ENCODE measurements around the gene MCFD2.

The MCFD2 gene

GRCh38 chr2:46854260-46854659, 61.3 kb downstream of the MCFD2 start:
- peak overlapping the region; percentile 96 for H3K27ac ChIP-seq
- DNase-seq (ENCODE audit: low read depth, low spot score) = no peak

DNA sequence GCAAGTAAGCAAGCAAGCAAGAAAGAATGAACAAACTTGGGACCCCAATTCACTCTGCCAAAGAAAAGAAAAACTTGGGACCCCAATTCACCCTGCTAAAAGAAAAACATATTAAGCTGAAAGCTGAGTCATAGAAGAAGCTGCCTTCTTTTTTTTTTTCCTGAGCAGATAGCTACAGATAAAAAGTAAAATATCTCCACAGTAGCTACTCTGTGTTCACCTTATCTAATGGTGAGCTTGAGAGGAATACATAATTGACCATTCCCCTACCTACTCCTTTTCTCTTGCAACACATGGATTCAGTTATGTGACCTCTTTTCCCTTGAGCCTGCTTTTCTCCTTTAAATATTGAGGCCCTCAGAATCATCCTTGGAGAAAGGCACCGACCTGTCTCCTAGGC, 63.0 kb downstream of the MCFD2 start:
- H3K27ac ChIP-seq = no peak overlapping the region
- DNase-seq (ENCODE audit: low read depth, low spot score) = no peak

- no peak for DNase-seq (ENCODE audit: low read depth, low spot score)
- H3K27ac ChIP-seq = no peak overlapping the region
These were observed 63.5 kb downstream of the MCFD2 start for GRCh38 chr2:46852124-46852523.
